ENCODE data around the gene GSTT2.

GSTT2 gene

DNA sequence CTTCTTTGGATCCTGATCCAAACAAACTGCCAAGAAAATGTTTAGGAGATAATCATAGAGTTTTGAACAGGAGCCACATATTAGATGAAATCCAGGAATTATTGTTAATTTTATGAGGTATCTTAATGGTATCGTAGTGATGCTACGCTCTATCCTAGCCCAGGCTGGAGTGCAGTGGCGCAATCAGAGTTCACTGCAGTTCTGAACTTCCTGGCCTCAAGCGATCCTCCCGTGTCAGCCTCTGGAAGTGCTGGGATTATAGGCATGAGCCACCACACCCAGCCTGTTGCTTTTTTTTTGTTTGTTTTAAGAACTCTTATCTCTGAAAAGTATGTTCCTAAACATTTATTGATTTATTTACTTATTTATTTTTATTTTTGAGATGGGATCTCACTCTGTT lies 22.9 kb downstream of the GSTT2 start:
- TF ChIP-seq, protein P1, sequence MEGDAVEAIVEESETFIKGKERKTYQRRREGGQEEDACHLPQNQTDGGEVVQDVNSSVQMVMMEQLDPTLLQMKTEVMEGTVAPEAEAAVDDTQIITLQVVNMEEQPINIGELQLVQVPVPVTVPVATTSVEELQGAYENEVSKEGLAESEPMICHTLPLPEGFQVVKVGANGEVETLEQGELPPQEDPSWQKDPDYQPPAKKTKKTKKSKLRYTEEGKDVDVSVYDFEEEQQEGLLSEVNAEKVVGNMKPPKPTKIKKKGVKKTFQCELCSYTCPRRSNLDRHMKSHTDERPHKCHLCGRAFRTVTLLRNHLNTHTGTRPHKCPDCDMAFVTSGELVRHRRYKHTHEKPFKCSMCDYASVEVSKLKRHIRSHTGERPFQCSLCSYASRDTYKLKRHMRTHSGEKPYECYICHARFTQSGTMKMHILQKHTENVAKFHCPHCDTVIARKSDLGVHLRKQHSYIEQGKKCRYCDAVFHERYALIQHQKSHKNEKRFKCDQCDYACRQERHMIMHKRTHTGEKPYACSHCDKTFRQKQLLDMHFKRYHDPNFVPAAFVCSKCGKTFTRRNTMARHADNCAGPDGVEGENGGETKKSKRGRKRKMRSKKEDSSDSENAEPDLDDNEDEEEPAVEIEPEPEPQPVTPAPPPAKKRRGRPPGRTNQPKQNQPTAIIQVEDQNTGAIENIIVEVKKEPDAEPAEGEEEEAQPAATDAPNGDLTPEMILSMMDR (IDR thresholded peaks at IDR 0.05; ENCODE audit: low read depth, low read length, missing control alignments) = no peak
- DNase-seq (ENCODE audit: low read depth) = no peak
- H3K4me3 ChIP-seq (ENCODE audit: low read depth, low read length) = no peak overlapping the region

DNA sequence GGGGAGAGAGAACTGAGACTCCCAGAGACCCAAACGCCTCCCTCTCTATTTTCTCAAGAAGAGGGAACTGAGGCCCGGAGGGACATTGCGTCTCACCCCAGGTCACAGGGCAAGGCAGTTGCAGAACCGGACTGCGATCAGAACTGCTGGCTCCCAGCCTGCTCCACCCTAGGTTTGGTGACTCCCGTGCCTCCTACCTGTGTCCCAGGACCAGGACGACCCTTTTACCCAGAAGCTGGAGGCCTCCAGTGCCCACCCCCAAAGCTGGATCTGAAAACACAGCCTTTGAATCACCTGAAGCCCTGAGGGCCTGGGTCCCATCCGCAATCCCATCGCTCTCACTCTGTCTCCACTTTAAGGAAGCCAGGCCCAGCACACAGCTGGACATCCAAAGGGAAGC lies 24.0 kb downstream of the GSTT2 start:
- no peak overlapping the region for H3K4me3 ChIP-seq (ENCODE audit: low read depth, low read length)
- TF ChIP-seq, protein P1 (IDR thresholded peaks at IDR 0.05; ENCODE audit: low read depth, low read length, missing control alignments) = no peak
- DNase-seq (ENCODE audit: low read depth) = no peak

GRCh38 chr22:24005201-24005600 lies 25.3 kb downstream of the GSTT2 start, which contains the start of gene GSTT4:
Gene GSTT4, minus strand, starts transcription at chr22:24005453. Its CDS starts 97 bp downstream, at chr22:24005356.
- DNase-seq (ENCODE audit: low read depth) = no peak
- TF ChIP-seq, protein P1 (IDR thresholded peaks at IDR 0.05; ENCODE audit: low read depth, low read length, missing control alignments) = no peak
- no peak within 1 kb of the TSS for H3K4me3 ChIP-seq (ENCODE audit: low read depth, low read length)

DNA sequence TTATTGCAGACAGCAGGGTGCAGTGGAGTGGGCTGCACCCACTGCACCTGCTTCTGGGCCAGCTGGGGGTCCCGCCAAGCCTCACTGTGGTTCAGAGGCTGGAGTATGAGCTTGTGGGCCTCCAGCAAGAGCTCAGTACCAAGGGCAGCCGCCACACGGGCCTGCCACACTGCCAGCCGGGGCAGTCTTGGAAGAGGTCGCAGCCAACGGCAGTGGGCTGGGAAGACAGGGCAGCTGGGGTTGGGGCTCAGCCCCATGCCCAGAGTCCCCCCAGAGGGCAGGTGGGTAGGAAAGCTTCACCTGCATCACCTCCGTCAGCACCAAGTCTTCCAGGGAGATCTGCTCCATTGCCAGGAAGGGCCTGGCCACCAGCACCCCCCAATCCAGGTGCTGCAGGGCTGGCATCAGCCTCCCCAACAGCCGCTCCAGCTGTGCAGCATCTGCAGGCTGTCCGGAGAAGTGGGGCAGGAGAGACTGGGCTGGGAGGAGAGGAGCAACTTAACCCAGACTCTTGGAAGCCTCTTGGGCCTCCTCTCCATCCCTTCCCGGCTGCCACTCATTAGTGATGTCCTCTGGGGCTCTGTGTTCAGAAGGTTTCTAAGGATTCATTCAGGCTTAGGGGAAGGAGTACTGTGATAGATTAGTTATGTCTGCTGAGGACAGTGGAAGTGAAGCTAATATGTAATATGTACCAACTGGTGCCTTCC lies 26.4 kb downstream of the GSTT2 start:
- TF ChIP-seq, protein P1 (IDR thresholded peaks at IDR 0.05; ENCODE audit: low read depth, low read length, missing control alignments) = no peak
- no peak overlapping the region for H3K4me3 ChIP-seq (ENCODE audit: low read depth, low read length)
- DNase-seq (ENCODE audit: low read depth) = no peak

DNA sequence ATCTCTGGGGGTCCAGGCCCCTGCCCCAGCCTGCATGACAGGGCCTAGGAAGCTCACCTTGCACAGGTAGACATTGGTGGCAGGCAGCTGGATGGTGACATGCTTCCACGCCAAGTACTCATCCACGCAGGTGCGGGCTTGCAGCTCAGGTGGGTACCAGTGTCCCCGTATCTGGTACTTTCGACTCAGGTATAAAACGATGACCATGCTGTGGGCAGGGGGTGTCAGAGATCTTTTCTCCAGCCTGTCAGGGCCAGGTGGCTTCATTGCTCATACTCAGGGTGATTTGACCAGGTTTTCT lies 26.9 kb downstream of the GSTT2 start:
- H3K4me3 ChIP-seq (ENCODE audit: low read depth, low read length) = no peak overlapping the region
- TF ChIP-seq, protein P1 (IDR thresholded peaks at IDR 0.05; ENCODE audit: low read depth, low read length, missing control alignments) = no peak
- DNase-seq (ENCODE audit: low read depth) = no peak

DNA sequence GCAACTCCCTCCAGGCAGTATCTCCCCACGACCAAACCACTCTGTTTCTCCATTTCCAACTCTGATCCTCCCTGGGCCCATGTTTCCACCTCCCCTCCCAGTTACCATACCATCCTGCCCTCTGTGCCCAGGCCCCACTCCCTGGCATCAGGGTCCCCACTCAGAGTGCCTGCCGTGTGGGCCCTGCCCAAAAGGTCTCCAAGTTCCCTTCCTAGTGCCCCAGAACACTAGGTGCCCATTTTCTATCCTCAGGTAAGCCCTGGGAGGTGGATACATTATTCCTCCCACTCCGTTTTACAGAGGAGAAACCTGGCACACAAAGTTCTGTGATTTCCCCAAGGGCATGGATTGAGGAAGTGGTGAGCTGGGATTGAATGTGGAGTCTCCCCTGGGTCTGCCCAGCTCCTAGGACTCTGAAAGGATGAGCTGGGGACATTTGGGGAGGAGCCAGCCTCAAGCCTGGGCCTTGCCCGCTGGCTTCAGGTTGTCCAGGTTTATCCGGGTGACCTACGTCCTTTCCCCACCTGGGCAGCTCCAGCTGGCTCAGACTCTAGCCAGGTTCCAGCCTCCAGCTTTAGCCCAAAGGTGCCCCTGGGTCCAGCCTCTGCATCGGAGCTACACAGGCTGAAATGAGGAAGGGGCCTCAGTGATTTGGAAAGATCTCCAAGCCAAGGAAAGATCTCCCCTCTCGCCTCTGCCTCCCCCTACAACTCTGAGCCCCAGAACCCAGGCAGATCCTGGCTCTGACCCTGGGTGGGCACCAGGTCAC lies 27.5 kb downstream of the GSTT2 start:
- no peak overlapping the region for H3K4me3 ChIP-seq (ENCODE audit: low read depth, low read length)
- DNase-seq (ENCODE audit: low read depth) = no peak
- TF ChIP-seq, protein P1 (IDR thresholded peaks at IDR 0.05; ENCODE audit: low read depth, low read length, missing control alignments) = no peak

DNA sequence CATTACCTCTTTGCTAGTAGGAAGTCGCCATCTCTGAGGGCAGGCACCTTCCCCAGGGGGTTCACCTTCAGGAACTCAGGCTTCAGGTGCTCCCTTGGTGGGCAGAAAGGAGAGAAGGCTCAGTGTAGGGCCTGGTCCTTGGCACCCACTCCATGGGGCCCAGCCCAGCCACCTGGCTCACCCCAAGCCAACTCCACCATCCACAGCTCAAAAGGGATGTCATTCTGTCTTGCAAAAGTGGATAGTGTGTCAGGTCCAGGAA lies 28.0 kb downstream of the GSTT2 start:
- no peak overlapping the region for H3K4me3 ChIP-seq (ENCODE audit: low read depth, low read length)
- TF ChIP-seq, protein P1 (IDR thresholded peaks at IDR 0.05; ENCODE audit: low read depth, low read length, missing control alignments) = no peak
- no peak for DNase-seq (ENCODE audit: low read depth)

Data from GM12864 (cell line).